SU-DHL-6 (cell line): ENCODE data around the gene TICRR.

Experiments
- H2AFZ ChIP-seq: fragments of 200-600 bp; sonication (generic); 2 replicates; pipeline ENCODE4 v1.6.1; 2014; ENCODE audit warnings: low read depth, mild to moderate bottlenecking, moderate library complexity, mixed read lengths, antibody characterized with exemption, low read length; ENCODE audit not compliant: severe bottlenecking
- H3F3A ChIP-seq: fragments of 200-600 bp; shearing (Covaris generic); 2 replicates; pipeline ENCODE4 v1.6.0; 2016; ENCODE audit warnings: antibody characterized with exemption, mild to moderate bottlenecking; ENCODE audit not compliant: insufficient read depth
- H3K27ac ChIP-seq: fragments of 200-600 bp; sonication (generic); 2 replicates; pipeline ENCODE4 v1.5.1; 2016; ENCODE audit warnings: low read depth, mild to moderate bottlenecking, low read length, moderate library complexity, mixed read lengths
- H3K27me3 ChIP-seq: fragments of 200-600 bp; sonication (generic), shearing (Covaris generic); 2 replicates; pipeline ENCODE4 v1.6.0; 2014; ENCODE audit warnings: mild to moderate bottlenecking, low read length
- H3K36me3 ChIP-seq: fragments of 200-600 bp; sonication (generic); 2 replicates; pipeline ENCODE4 v1.6.1; 2014; ENCODE audit warnings: mild to moderate bottlenecking, low read length, mixed read lengths
- H3K4me2 ChIP-seq: fragments of 300-600, 200-600 bp; shearing (Covaris generic), sonication (generic); 2 replicates; pipeline ENCODE4 v1.6.0; 2014; ENCODE audit warnings: low read length, low read depth, mild to moderate bottlenecking; ENCODE audit not compliant: poor library complexity, severe bottlenecking
- H3K4me3 ChIP-seq: fragments of 200-600 bp; sonication (generic); 2 replicates; pipeline ENCODE4 v1.5.1; 2014; ENCODE audit warnings: antibody characterized with exemption, low read length, mild to moderate bottlenecking, mixed read lengths; ENCODE audit not compliant: insufficient read depth, poor library complexity, severe bottlenecking
- H3K79me2 ChIP-seq: fragments of 200-600 bp; sonication (generic); 2 replicates; pipeline ENCODE4 v1.6.1; 2014; ENCODE audit warnings: mild to moderate bottlenecking, low read length, moderate library complexity; ENCODE audit not compliant: insufficient read depth
- H3K9ac ChIP-seq: fragments of 200-600 bp; sonication (generic); 2 replicates; pipeline ENCODE4 v1.7.0; 2014; ENCODE audit warnings: mild to moderate bottlenecking, low read length
- H3K9me2 ChIP-seq: fragments of 200-600 bp; sonication (generic); replicated peaks from 2 replicates; pipeline ENCODE4 v1.6.1; 2014; ENCODE audit warnings: low read length; ENCODE audit not compliant: insufficient read depth
- H3K9me3 ChIP-seq: fragments of 200-600 bp; sonication (generic); 2 replicates; pipeline ENCODE4 v1.6.1; 2014; ENCODE audit warnings: low read length, mixed read lengths; ENCODE audit not compliant: insufficient read depth
- H4K20me1 ChIP-seq: fragments of 200-600 bp; sonication (generic); 2 replicates; pipeline ENCODE4 v1.6.1; 2014; ENCODE audit warnings: low read depth, mild to moderate bottlenecking, antibody characterized with exemption, low read length, moderate library complexity, mixed read lengths
- CTCF ChIP-seq: fragments of 200-600 bp; sonication (generic); IDR thresholded peaks from one replicate; pipeline ENCODE4 v1.5.1; 2017; ENCODE audit warnings: antibody characterized with exemption, mild to moderate bottlenecking, low read length, moderate library complexity; ENCODE audit not compliant: insufficient read depth, poor library complexity, severe bottlenecking
- EZH2phosphoT487 ChIP-seq: fragments of 200-600 bp; sonication (generic), shearing (Covaris generic); conservative IDR thresholded peaks from 2 replicates; pipeline ENCODE4 v1.6.1; 2018; ENCODE audit warnings: mild to moderate bottlenecking, antibody characterized with exemption, low read length, moderate library complexity, mixed read lengths

The TICRR gene

GRCh38 chr15:89673165-89673512, 97.9 kb downstream of the TICRR start:
- Histone ChIP-seq H3K9me3 (no peaks in the 10 kb centered on the region), H2AFZ (no peak overlapping the region), H3K4me3 (no peak overlapping the region), H3K4me2 (no peak overlapping the region), H3K9ac (no peak overlapping the region), H3K9me2 (no peaks in the 10 kb centered on the region), H3K36me3 (no peaks in the 10 kb centered on the region), H4K20me1 (no peaks in the 10 kb centered on the region), H3K79me2 (no peaks in the 10 kb centered on the region), H3F3A (no peaks in the 10 kb centered on the region), H3K27ac (no peak overlapping the region), H3K27me3 (0 out of 2 replicates have a peak, but pooled peaks cover 4% of the 10 kb centered on the region)
- TF ChIP-seq EZH2phosphoT487 (no peak), CTCF (peak; percentile 31)

DNA sequence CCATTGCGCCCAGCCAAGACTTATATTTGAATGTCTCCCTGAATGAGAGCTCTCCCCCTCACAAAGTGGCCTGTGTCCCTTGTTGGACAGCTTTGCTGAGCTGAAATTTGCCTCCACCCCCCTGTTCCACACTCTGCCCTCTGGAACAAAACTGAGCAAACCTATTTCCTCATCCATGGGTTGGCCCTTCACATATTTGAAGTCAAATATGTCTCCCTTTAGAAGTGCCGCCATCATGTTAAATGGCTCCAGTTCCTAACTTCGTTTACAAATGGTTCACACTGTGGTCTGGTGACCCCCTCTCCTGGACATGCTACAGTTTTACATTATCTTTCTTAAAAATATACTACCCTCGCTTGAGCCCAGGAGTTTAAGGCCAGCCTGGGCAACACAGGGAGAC, 99.3 kb downstream of the TICRR start:
- Histone ChIP-seq H2AFZ (no peak overlapping the region), H3F3A (no peaks in the 10 kb centered on the region), H3K9me2 (no peaks in the 10 kb centered on the region), H4K20me1 (no peaks in the 10 kb centered on the region), H3K79me2 (no peaks in the 10 kb centered on the region), H3K9ac (no peak overlapping the region), H3K36me3 (no peaks in the 10 kb centered on the region), H3K4me2 (no peak overlapping the region), H3K27me3 (0 out of 2 replicates have a peak, but pooled peaks cover 4% of the 10 kb centered on the region), H3K27ac (no peak overlapping the region), H3K4me3 (no peak overlapping the region), H3K9me3 (no peaks in the 10 kb centered on the region)
- TF ChIP-seq EZH2phosphoT487, result no peak
- TF ChIP-seq CTCF, result no peak

DNA sequence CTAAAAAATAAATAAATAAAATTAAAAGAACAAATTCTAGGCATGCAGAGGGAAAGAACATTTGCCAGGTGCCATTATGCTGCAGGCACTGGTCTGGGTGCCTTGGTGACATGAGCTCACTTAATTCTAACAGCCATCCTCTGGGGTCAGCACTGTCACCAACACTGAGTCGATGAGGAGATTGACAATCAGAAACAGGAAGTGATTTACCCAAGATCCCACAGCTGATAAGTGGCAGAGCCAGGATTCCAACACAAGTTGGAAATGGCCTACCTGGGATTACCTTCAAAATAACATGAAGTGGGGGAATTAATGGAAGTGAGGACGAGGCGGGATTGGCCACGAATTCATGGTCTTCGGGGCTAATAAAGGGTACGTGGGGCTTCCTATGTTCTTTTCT, 100.3 kb downstream of the TICRR start:
- no peaks in the 10 kb centered on the region for H3K9me3 ChIP-seq
- no peaks in the 10 kb centered on the region for H4K20me1 ChIP-seq
- TF ChIP-seq CTCF (no peak), EZH2phosphoT487 (no peak)
- H2AFZ ChIP-seq, result no peak overlapping the region
- H3K9me2 ChIP-seq, result no peaks in the 10 kb centered on the region
- H3K4me2 ChIP-seq, result no peak overlapping the region
- no peaks in the 10 kb centered on the region for H3K79me2 ChIP-seq
- H3K36me3 ChIP-seq, result no peaks in the 10 kb centered on the region
- H3F3A ChIP-seq, result no peaks in the 10 kb centered on the region
- H3K27ac ChIP-seq, result no peak overlapping the region
- no peak overlapping the region for H3K4me3 ChIP-seq
- H3K9ac ChIP-seq, result no peak overlapping the region
- 0 out of 2 replicates have a peak, but pooled peaks cover 4% of the 10 kb centered on the region for H3K27me3 ChIP-seq
